GM12801 (cell line): ENCODE measurements around the gene TMEM145.

Experiments used
- CTCF ChIP-seq: IDR thresholded peaks from one replicate; pipeline ENCODE4 v1.5.1; 2011; ENCODE audit warnings: control low read depth; ENCODE audit not compliant: insufficient read length; ENCODE audit errors: extremely low read depth

Gene TMEM145

GRCh38 chr19:42313096-42313839, at the start of gene TMEM145:
Gene TMEM145 (plus strand): TSS chr19:42313309. CDS start chr19:42313377, 68 bp downstream.
- no peak for TF ChIP-seq CTCF

GRCh38 chr19:42267644-42268141, 45.4 kb upstream of the TMEM145 start:
- TF ChIP-seq CTCF = no peak

GRCh38 chr19:42268142-42268703, 44.9 kb upstream of the TMEM145 start:
- TF ChIP-seq CTCF = no peak

- no peak for TF ChIP-seq CTCF
Observed at GRCh38 chr19:42268704-42269477, 44.2 kb upstream of the TMEM145 start, which contains the start of gene CIC. Gene CIC (plus strand): TSS chr19:42269252. CDS start chr19:42271784, 2,532 bp downstream.

GRCh38 chr19:42269478-42270345, 43.4 kb upstream of the TMEM145 start:
- TF ChIP-seq CTCF = no peak

- TF ChIP-seq CTCF = no peak
Observed at GRCh38 chr19:42270346-42271044, 42.6 kb upstream of the TMEM145 start.
